ENCODE measurements around the gene SAV1. TPM values are rescaled to one million over a fixed set of nuclear protein-coding genes. Genes with fewer than 3 reads are reported as not detected.

The SAV1 gene
- total and polyA plus RNA-seq, 2 of the 4 experiments (the other 2 are of a cell fraction), result 17.0 to 18.8 TPM

DNA sequence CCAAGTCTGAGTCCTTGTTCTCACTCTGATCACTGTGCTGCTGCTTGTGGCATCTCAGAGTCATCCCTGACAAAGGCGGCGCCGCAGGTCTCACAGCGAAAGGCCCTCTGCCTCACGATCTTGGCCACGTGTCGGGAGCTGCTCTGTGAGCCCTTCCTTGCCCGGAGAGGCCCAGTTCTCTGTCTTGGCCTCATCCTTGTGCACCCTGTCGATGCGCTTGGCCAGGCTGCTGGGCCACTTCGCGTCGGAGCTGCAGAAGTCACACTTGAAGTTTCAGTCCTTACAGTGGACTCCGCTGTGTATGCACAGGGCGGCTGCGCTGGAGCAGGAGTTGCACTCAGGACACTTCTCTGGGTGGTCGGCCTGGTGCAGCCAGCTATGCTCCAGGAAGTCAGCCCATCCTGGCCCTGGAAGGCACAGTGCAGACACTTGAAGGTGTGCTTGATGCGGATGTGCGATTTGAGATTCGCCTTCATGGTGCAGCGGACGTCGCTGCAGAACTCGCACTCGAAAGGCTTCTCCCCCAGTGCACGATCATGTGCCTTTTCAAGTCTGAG is 36.4 kb upstream of the SAV1 start:
- H3K23ac ChIP-seq (ENCODE audit: low read depth, low read length), result no peak overlapping the region
- DNase-seq (no peak), ATAC-seq (ENCODE audit: low read depth) (no peak)
- no peak overlapping the region for H3K4me3 ChIP-seq (ENCODE audit: insufficient read depth, low read depth, low read length)
- TF ChIP-seq BHLHE40 (IDR thresholded peaks at IDR 0.05; ENCODE audit: low read depth, low read length) (no peak), MAZ (IDR thresholded peaks at IDR 0.05; ENCODE audit: borderline replicate concordance, low read depth, low read length) (no peak), RCOR1 (IDR thresholded peaks at IDR 0.05; ENCODE audit: insufficient replicate concordance, low read length) (no peak), MXI1 (IDR thresholded peaks at IDR 0.05; ENCODE audit: borderline replicate concordance, low read depth, low read length) (no peak), CHD1 (IDR thresholded peaks at IDR 0.05; ENCODE audit: low read depth, low read length) (no peak), NFE2L2 (IDR thresholded peaks at IDR 0.05; ENCODE audit: low read depth, low read length) (no peak), RFX5 (IDR thresholded peaks at IDR 0.05; ENCODE audit: low read depth, low read length) (no peak)
- TF ChIP-seq, protein P1, sequence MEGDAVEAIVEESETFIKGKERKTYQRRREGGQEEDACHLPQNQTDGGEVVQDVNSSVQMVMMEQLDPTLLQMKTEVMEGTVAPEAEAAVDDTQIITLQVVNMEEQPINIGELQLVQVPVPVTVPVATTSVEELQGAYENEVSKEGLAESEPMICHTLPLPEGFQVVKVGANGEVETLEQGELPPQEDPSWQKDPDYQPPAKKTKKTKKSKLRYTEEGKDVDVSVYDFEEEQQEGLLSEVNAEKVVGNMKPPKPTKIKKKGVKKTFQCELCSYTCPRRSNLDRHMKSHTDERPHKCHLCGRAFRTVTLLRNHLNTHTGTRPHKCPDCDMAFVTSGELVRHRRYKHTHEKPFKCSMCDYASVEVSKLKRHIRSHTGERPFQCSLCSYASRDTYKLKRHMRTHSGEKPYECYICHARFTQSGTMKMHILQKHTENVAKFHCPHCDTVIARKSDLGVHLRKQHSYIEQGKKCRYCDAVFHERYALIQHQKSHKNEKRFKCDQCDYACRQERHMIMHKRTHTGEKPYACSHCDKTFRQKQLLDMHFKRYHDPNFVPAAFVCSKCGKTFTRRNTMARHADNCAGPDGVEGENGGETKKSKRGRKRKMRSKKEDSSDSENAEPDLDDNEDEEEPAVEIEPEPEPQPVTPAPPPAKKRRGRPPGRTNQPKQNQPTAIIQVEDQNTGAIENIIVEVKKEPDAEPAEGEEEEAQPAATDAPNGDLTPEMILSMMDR (conservative IDR thresholded peaks at IDR 0.05; ENCODE audit: low read depth, low read length), result no peak
- TF ChIP-seq, protein P2, sequence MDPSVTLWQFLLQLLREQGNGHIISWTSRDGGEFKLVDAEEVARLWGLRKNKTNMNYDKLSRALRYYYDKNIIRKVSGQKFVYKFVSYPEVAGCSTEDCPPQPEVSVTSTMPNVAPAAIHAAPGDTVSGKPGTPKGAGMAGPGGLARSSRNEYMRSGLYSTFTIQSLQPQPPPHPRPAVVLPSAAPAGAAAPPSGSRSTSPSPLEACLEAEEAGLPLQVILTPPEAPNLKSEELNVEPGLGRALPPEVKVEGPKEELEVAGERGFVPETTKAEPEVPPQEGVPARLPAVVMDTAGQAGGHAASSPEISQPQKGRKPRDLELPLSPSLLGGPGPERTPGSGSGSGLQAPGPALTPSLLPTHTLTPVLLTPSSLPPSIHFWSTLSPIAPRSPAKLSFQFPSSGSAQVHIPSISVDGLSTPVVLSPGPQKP (IDR thresholded peaks at IDR 0.05; ENCODE audit: borderline replicate concordance, low read depth, low read length), result no peak
- dilution Hi-C loops (cut with HindIII; ENCODE audit: low sequenced_read_pairs, unreplicated experiment), result no loop called here
- no peak overlapping the region for H2BK15ac ChIP-seq (ENCODE audit: low read depth, low read length)
- intact Hi-C loops (cut with micrococcal nuclease), result no loop called here
- no peak overlapping the region for H4K8ac ChIP-seq (ENCODE audit: low read depth in 2 of 2, low read length in 2 of 2)
- no peaks in the 10 kb centered on the region for H4K20me1 ChIP-seq (ENCODE audit: insufficient read depth, low read length)
- no peak overlapping the region; the same call in 1 of the 2 replicates for H4K91ac ChIP-seq (ENCODE audit: insufficient read depth, low read depth, low read length)
- peaks cover 4% of the 10 kb centered on the region; the same call in 1 of the 2 replicates for H3K9me3 ChIP-seq (ENCODE audit: control insufficient read depth, insufficient read depth, low read length)
- H2AK9ac ChIP-seq (replicated peaks; ENCODE audit: low read depth, low read length, poor library complexity), result no peak overlapping the region
- 96% methylated on average over 26 of the region's 26 CpGs; no CpG with 5 or more reads in 1 of the 2 experiments for WGBS, 2 experiments (ENCODE audit: extremely low coverage in 2 of 2, insufficient read length in 1 of 2)
- H3K14ac ChIP-seq (replicated peaks; ENCODE audit: low read depth, low read length), result no peak overlapping the region; the same call in 1 of the 2 replicates
- H3K4ac ChIP-seq (ENCODE audit: low read depth, low read length), result no peak overlapping the region
- no peak overlapping the region for H3K9ac ChIP-seq (ENCODE audit: low read depth, low read length)
- H3K4me2 ChIP-seq (ENCODE audit: low read depth, low read length), result no peak overlapping the region
- no peak overlapping the region for H3K27ac ChIP-seq (ENCODE audit: insufficient read depth, low read length)
- no peak overlapping the region for H4K5ac ChIP-seq (ENCODE audit: low read depth, low read length)
- ChIA-PET CTCF (no interaction called here), POLR2A (ENCODE audit: unreplicated experiment) (no interaction called here)
- no peak overlapping the region for H2BK20ac ChIP-seq (ENCODE audit: low read depth, low read length)
- no peak overlapping the region for H3K18ac ChIP-seq (ENCODE audit: low read depth, low read length)
- H2AK5ac ChIP-seq (ENCODE audit: low read depth, low read length), result no peak overlapping the region
- BruUV-seq (replicated peaks), result no TSS peak
- no peaks in the 10 kb centered on the region for H3K36me3 ChIP-seq (ENCODE audit: control insufficient read depth, insufficient read depth, low read length)
- H3K9me1 ChIP-seq (ENCODE audit: insufficient read depth, low read length), result no peaks in the 10 kb centered on the region
- H2BK5ac ChIP-seq (ENCODE audit: low read depth, low read length, poor library complexity, severe bottlenecking), result no peak overlapping the region
- no peak overlapping the region for H2BK120ac ChIP-seq (ENCODE audit: low read depth, low read length)
- H3K56ac ChIP-seq (ENCODE audit: extremely low read depth, insufficient read depth, low read length), result no peak overlapping the region
- H3K4me1 ChIP-seq (ENCODE audit: control insufficient read depth, insufficient read depth, low read length), result no peaks in the 10 kb centered on the region
- no peak overlapping the region for H2AFZ ChIP-seq (replicated peaks; ENCODE audit: low read length, poor library complexity)
- in situ Hi-C loops (cut with MboI; ENCODE audit: low sequenced_read_pairs), result no loop called here
- no peaks in the 10 kb centered on the region for H3K27me3 ChIP-seq (ENCODE audit: control insufficient read depth, insufficient read depth, low read length)
- H3K79me1 ChIP-seq (ENCODE audit: low read depth in 1 of 2, low read length in 2 of 2), result no peaks in the 10 kb centered on the region
